NCI-H146 treated with DMSO at 0.1 percent for 48 hours (cell line): ENCODE measurements around the gene AGFG2.

ENCODE experiments used
- DNase-seq: peaks from one replicate; lab custom pipeline; 2025; ENCODE audit not compliant: unreplicated experiment; lab: John Stamatoyannopoulos, UW

AGFG2 gene

DNA sequence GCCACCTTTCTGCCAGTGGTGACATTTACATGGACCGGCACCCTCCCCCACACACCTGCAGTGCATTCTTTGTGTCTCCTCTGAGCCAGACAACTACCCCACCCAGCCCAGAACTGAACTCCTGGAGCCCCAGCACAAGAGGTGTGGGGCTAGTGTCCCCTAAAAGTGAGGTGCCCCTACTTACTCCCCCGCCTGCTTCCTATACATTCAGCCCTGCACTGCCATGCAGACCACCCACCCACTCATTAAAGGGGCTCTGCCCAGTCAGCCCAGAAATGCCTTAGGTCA is 32.8 kb downstream of the AGFG2 start:
- DNase-seq = no peak

DNA sequence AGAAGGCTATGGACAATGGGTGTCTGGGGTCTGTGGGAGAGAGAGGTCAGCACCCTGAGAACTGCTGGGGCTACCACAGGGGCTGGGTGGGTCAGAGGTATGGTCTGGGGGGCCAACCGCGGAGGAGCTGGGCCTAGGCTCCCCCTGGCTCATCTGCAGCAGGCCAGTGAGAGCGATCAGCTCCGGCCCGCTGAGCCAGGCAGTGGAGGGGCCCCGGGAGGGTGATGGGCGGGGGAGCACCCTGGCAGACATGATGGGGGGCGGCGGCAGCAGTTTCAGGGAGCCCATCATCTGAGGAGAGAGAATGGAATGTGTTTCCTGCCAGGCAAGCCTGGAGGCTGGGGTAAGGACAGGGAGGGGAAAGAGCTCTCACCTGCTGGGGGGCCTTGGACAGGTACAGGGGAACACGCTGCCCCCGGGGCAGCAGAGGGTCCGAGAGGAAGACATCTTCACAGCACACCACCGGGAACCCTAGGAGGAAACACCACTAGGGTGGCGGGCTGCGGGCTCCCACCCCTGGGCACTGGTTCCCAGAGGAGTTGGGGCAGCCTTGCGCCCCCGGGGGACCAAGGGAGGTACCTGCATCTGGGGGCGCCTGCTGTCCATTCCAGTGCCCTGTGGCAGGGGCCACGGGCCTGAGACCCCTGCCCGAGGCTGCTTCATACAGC is 33.4 kb downstream of the AGFG2 start:
- DNase-seq = no peak

DNA sequence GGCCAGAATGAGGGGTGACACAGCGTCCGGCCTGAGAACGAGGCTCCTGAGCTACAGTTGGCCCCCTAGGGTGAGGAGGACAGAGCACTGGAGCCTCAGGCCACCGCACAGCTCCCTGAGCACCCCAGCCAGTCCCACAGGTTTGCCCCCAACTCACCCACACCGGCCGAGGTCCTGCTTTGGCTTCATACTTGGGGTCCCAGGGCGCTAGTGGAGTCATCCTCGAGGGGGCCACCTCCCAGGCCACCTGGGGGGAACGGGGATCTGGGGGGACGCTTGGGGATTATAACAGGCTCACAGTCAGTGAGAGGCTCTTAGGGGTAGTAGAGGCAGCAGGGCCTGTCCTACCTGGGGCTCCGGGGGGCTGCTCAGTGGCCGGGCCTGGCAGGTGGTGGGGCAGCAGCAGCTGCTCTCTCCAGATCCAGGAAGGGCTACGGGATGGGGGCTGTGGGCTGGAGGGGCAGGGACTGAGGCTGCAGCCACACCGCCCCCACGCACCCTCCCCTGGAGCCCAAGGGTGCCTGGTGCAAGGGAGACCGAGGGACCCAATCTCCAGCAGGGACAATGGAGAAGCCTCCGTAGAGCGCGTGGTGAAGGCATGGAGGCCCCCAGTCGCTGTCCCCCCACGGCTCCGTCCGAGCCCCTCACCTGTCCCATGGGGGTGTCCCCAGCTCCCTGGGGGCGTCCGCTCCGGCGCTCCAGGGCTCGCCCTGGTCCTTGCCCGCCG is 34.1 kb downstream of the AGFG2 start:
- no peak for DNase-seq

DNA sequence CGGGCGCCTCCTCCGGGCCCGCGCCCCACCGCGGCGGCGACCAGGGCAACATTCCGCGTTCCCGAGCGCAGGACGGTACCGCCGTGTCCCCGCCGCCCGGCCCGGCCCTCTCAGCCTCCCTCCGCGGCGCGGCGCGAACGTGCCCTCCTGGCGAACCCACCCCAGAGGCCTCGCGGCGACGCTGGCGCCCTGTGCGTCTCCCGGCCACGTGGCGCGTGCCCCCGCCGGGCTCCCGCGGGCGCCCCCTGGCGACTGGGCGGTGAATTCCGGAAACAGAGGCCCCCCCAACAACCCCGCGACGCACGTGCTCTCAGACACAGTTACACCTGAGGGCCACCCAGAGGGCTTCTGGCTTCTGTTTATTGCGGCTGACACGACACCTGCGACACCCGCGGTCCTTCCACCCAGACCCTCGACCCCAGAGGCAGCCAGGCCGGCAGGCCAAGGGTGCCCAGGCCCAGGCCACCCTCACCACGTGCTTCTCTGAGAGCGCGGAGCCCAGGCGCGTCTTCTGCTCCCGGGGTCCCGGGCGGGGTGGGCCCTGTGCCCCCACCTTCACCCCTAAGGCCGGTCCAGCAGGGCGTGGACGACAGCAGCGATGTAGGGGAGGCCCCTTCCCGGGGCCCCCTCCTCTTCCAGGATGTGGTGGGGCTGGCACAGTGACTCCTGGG is 34.8 kb downstream of the AGFG2 start, which contains the start of gene SAP25:
SAP25 (minus strand) TSS at position 210 of the 671 bp plus-strand sequence; CDS start at position 52, 158 bp downstream.
- DNase-seq = no peak

DNA sequence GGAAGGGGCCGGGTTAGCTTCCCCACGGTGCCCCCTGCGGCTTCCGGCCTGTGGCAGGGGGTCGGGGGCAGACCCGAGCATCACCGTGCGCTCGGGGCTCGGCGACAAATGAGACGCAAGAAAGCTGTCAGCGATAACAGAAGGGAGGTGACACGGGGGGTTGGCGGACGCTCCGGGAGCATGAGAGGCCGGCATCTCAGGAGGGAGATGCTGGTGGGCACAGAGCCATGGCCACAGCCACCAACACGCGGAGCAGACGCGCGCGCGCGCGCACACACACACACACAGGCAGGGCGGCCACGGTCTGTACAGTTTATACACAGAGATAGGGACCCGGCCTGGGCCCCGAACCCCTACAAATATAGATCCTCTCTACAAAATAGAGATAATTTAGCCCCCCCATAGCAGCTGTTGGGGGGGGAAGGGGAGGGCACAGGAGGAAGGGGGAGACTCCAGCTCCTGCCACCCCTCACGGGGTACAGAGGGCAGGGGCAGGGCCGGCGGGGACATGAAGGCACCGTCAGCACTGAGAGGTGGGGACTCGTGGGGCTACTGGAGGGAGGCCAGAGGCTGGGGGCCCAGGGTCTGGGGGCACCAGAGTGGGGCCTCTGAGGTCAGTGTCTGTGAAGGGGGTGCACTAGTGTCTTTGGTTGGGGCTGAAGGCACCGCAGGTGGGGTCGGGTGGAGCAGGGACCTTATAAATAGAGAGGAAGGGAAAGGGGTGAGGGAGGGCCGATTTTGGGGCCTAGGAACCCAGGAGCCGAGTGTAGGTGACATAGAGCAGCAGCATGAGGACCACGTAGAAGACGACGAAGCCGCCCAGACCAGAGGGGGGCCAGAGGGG is 35.6 kb downstream of the AGFG2 start:
- DNase-seq = no peak

DNA sequence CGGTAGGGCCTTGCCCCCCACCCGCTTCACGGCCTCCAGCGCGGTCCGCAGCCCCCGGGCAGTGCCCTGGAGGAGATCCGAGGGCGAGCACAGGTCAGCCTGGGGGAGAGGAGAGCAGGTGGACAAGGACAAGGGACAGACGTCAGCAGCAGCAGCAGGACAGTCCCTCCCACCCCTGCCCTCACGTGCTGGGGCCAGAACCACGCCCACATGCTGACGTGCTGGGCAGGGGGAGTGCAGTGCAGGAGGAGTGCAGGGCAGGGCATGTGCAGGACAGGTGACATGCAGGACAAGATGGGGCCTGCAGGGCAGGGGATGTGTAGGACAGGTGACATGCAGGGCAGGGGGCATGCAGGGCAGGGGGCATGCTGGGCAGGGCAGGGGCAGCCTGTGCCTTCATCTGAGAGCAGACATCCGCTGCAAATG is 36.2 kb downstream of the AGFG2 start:
- no peak for DNase-seq

DNA sequence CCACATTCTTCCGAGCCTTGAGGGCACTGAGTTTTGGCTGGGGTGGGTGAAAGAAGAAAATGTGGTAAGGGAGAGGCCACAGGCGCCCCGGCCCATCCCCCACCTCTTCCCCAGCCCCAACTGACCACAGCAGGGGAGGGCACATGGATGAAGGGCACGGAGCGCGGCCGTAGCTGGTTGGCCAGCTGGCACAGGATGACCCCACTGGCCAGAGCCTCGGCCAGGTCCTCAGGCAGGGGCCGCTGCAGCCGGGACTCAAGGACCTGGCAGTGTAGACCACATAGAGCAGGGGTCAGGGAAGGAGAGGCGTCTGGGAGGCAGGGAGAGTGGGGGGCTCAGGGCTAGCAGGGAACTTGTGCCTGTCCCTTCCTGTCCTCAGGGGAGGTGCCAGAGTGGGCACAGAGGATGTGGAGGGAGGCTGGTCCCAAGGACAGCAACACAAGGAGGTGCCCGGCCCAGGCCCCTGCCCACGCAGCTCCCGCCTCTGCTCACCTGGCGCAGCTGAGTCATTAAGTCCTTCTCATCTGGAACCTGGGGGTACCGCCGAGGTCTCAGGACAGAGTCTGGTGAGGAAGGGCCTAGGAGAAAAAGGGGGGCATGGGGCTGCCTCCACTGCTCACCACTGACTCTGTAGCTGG is 36.9 kb downstream of the AGFG2 start:
- DNase-seq = no peak

DNA sequence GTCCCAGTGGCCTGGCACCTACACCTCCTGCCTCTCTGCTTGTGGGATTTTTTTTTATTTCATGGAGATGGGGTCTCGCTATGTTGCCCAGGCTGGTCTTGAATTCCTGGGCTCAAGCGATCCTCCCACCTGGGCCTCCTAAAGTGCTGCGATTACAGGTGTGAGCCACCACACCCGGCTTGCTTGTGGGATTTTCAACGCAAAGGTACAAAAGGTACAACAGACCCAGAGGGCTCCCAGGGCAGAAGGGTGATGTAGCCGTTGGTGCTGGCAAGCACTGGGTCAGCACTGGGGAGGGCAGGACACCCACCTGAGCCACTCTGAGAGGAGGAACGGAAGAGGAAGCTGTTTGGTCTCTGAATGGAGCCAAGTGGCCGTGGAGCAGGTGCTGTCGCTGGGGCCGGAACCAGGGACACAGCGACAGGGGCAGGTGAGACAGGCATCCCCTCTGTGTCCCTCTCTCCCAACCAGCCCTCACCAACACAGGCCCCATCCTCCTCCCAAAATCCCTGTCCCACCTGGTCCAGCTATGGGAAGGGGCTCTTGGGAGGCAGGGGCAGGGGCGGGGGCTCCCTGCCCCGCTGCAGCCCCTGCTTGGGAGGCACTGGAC is 37.5 kb downstream of the AGFG2 start:
- no peak for DNase-seq

DNA sequence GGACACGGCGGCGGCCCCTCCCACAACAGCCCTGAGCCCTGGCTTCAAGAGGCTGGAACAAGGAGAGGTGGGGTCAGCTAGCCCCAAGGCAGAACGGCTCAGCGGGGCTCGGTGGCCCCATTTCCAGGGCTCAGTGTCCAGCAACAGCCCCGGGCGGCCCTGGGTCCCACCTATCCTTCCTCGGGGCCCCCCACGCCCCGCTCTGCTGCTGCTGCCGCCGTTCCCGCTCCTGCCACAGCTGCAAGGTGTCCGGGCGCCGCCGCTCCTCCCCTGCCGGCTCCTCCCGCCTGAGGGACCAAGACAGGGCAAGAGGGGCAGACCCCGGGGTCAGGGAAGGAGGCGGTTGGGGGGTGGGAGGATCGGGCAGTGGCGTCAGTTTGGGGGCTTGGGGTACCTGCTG is 38.1 kb downstream of the AGFG2 start:
- no peak for DNase-seq

DNA sequence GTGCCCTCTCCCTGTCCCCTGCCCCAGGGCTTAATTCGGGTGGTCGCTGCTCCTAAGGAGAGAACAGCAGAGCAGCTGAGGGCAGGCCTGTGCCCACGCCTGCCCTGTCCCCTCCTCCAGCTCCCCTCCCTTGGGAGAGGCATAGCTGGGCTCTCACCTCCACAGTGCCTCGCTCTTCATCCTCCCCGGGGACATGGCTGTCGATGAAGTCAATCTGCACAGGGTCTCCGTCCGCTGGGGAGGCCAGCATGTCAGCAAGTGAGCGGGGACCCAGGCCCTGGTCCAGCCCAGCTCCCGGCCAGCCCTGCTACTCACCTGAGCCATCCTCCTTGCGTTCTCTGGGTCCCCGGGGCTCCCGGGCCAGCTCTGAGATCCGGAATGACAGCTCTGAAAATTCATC is 38.5 kb downstream of the AGFG2 start:
- DNase-seq = no peak

DNA sequence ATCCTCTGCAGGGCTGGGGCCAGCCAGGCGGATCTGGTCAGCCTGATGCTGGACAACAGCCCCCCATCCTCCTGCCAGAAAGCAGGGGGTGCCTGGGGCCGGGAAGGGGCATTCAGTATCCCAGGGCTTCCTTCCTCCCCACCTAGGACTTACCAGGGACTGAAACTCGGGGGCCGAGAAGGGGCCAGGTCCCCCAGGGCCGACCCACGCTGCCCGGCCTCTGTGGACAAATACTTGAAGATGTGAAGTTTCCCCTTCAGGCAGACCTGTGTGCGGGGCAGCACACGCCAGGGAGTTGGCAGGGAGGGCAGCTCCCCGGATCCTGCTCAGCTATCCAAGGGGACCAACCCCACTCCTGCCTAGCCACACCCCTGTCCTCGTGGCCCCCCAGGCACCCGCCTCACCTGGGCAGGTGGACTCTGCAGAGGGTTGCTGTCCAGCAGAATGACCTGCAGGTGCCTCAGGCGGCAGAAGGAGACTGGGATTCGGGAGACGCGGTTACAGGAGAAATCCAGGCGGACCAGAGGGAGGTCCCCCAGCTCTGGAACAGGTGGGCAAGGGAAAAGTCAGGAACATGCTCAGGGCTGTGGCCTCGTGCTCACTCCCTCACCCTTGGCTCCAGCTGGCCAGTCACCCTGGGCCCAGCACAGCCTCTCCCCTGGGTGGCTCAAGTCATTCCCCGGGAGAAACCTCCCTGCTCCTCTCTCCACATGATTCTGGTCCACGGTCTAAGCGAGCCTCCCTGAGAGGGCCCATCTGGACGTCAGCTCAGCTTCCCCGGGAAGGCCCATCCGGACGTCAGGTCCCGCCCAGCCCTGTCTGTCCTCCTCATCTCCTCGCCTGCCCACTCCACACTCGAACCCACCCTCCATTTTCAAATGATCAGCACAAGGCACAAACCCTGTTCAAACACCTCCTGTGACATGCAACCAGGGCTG is 39.5 kb downstream of the AGFG2 start:
- no peak for DNase-seq

DNA sequence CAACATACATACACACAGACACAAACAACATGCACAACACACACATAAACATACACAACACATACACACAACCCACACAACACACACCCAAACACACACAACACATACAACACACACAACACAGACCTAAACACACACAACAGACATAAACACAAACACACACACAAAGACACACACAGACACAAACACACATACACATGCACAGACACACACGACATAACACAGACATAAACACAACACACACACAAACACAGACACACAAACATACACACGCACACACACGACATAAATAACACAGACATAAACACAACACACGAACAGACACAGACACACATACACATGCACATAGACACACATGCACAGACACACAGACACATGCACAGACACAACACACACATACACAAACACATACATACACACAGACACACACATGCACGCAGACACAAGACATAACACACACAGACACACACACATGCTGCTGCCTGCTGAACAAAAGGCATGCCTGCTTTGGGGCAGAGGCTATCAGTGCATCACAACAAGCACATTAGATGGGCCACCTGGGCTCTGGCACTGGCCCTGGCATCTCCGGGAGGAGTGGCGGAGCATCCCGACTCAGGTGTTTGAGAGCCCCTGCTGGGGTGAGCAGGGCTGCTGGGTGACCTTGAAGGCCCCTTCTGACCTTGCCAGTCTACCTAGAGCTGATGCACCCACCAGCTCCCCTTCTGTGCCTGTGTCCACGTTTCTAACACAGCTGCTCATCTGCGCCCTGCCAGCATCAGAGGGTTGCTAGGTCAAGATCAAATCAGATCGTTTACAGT is 41.7 kb downstream of the AGFG2 start:
- DNase-seq = no peak

DNA sequence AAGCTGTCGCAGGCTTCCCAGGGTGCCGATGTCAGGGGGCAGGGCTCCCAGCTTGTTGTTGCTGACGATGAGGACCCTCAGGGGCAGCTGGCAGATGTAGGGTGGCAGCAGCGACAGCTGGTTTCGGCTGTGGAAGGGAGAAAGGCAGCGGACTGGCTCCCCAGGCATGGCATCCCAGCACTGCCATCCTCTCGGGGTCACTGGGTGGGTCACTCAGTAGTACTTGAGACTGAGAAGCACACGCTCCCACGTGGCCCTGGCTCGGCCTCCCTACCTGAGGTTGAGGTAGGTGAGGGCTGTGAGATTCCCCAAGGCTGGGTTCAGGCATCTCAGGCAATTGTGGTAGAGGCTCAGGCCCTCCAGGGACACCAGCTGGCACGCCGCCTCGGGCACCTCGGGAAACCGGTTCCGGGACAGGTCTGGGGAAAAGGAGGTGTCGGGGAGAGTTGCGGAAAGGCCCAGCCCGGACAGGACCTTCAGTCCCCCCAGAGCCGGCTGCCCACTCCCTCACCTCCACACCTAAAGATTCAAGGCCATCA is 43.1 kb downstream of the AGFG2 start:
- DNase-seq = no peak

DNA sequence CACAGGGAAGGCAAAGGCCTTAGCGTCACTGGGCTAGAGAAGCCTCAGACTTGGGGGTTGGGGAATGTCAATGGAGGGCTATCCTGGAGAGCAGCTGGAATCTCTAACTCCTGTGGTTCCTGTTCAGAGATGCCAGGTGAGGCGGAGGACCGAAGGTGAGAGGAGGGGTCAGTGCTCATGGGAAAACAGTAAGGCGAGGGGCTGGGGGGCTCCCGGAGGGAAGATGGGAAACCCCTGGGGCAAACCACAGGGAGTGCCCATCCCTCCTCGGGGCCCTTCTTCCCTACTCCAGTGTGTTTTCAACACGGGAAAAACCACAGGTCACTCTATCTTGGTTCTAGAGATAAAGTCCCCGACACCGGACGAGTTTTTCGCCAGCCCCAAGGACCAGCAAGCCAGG is 43.6 kb downstream of the AGFG2 start:
- no peak for DNase-seq

DNA sequence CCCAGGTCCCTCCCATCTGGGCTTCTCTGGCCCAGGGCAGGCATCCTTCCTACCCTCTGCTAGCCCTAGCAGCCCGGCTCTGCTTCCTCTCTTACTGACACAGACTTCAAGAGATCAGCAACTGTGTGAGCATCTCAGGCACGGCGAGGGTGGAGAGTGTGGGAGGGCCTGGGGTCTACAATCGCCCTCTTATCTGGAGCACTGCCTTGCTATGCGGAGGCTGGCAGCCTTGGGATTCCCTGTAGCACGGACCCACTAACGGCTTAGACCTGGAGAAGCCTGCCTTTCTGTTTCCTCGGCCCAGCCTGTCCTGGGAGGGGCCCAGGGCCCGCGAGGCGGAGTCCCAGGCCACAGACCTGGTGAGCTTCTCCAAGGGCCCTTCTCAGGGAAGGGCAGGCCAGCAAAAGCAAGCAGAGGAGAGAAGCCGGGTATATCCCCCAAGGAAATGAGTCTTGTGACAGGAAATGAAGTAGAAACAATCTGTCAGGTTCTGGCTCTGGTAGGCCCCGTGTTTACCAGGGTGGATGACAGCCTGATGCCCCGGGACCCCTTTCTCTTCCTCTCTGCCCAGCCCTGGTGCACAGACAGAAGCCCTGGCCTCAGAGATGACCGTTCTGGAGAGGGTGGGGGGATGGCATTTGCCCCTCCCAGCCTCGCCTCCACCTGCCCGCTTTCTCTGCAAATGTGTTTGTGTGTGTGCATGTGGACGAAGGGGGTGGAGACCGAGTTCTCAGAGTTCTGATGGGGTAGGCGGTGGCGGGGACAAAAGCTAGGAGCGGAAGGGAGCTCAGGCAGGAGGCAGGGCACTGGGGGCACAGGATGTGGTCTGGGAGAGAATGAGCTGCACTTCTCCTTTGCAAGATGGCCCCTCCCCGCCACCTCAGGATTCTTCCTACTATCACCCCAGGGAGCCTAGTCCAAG is 44.4 kb downstream of the AGFG2 start:
- DNase-seq = no peak

DNA sequence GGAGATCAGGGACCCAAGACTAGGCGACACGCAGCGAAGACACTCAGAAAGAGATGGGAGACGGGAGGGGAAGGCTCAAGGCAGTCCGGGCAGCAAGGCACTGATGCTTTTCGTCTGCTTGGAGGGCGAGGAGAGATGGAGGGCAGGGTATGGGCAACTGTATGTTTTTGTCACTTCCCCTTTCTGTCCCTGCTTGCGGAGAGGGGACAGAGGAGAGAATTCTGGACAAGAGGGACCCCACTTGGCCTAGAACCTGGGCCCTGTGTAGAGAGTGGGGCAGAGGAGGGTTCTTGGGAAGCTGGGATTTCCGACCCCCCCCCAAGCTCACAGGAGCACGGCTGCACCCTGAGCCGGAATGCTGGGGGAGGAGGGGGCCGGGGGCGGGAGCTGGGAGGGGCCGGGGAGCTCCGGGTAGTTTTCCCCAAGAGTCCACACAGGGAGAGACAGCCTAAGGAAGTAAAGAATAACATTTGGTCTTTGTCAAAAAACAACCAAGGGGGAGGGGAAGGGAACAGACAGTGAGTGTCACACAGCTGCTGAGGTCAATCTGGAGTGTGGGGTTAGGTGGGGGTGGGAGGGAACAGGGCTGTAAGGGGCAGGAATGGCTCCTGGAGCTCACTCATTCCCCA is 45.2 kb downstream of the AGFG2 start:
- no peak for DNase-seq
